ENCODE data around the gene BOD1.

- TF ChIP-seq GATA2 (IDR thresholded peaks at IDR 0.05; ENCODE audit: low read depth, low read length) (no peak), GATA3 (IDR thresholded peaks at IDR 0.05; ENCODE audit: low read depth, low read length) (no peak)
Measured at GRCh38 chr5:173573126-173573960, 43.1 kb downstream of the BOD1 start.
